Right renal cortex interstitium (tissue), 3 donors: ENCODE data around the gene TGM3. TPM values are rescaled to one million over a fixed set of nuclear protein-coding genes. Genes with fewer than 3 reads are reported as not detected.

Source experiments
- DNase-seq, 3 donors: peaks; one replicate each; pipeline ENCODE4 v3.0.0-alpha.2; 2013; ENCODE audit warnings: low read depth in 3 of 3, low spot score in 2 of 3
- polyA plus RNA-seq, 3 donors: library from polyadenylated mRNA; unstranded; fragments of 120-200 nt; gene quantifications; one replicate each; pipeline ENCODE4 v1.2.1, GENCODE V29; 2013; ENCODE audit not compliant: insufficient read length in 3 of 3

Gene TGM3
- polyA plus RNA-seq, 3 donors: 0.54 to 0.99 (median 0.86) TPM

DNA sequence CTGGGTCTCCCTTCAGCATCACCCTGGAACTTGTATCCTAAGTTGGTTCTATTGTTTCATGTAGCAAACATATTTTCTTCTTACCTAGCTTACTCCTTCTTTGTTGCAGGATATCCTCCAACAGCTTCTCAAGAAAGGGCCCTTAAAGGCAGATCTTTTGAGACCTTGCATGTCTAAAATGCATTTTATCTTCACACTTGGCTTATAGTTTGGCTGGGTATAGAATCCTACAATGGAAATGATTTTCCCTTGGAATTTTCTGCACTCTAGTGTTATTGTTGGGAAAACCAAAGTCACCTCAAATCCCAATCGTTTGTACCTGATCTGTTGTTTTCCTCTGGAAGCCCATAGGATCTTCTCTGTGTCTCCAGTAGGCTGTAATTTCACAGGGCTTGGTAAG is 72.8 kb downstream of the TGM3 start:
- no peak for DNase-seq

DNA sequence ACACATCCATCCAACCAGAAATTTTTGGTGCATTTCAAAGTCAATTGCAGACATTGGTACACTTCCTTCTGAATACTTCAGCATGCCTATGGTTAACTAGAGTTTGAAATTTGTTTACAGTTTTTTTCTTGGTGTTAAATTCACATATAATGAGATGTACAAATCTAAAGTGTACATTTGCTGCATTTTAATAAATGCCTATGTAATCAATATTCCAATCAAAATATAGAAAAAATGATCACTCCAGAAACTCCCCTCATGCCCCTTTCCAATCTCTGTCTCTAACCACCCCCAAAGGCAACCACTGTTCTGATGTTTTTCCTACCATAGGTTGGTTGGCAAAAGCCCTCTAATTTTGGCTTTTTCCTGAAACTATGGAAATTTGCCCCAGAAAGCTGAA is 77.3 kb downstream of the TGM3 start:
- no peak for DNase-seq

DNA sequence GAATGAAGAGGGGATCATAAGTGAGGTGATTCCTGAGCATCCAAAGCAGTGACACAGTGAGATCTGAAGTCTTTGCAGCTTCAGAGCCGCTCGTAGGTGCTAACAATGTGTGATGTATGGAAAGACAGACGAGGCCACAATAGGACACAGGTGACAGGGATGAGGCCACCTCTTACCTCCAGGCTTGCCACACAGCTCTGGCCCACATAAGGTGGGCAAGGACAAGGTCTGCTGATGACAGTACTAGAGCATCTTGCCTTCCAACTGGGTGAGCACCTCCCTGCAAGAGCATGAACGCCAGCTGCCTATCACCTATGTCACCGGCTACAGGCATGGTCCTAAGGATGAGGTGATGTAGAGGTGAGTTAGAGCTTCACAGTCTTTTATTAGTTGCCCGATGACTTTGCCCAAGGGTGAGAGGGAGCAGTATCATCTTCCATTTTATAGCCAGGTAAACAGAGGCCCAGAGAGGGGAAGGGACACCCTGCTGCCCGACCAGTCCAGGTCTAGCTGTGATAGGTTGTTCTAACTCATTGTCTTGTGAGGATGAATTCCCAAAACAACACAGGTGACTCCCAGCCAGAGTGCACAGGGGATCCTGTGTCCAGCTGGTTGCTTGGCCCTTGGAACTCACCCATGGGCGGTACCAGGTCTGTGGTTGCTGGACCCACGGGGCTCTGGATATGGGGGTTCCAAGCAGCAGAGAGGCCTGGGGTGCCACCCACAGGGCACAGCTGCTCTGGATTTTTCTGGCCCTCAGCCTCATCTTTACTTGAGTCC is 78.7 kb downstream of the TGM3 start:
- no peak for DNase-seq

DNA sequence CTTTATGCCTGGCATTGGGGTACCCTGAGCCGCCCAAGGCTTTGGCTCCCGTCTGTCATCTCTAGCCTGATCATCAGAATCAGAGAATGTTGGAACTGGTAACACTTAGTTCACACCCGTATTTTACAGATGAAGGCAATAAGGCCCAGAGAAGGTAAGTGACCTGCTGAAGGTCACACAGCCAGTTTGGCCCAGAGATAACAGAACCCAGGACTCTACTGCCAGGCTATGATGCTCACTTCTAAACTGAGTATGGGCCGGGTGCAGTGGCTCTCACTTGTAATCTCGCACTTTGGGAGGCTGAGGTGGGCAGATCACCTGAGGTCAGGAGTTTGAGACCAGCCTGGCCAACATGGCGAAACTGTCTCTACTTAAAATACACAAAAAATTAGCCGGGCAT is 83.1 kb downstream of the TGM3 start:
- no peak for DNase-seq

DNA sequence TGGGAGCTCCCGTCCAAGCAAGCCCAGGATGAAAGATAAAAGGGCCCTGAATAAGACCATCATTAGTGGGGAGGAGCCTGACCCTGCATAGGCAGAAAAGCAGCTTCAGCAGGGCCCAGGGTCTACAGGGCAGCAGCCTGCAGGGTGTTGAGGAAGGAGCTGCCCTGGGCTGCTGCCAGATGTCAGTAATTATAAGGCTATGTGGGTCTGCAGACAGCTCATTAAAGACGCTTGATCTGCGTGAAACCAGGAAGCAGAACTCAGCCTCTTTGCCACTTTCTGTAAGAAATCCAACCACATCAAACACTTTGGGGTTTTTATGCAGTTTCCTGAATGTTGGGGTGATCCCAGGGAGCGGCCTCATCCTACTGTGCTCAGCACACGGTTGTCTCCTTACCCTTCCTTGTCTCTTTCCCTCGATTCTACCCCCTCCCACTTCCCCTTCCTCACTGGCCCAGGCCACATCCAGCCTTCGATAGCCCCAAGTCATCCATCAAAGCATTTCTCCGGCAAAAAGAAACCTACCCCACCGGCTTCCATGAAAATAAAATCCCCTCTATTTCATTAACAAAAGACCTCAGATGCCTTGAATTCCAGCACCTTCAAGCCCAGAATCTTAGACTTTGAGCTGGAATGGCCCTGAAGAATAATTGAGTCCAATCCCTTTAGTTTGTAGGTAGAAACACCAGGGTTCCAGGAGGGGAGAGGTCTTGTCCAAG is 83.9 kb downstream of the TGM3 start:
- DNase-seq: no peak

DNA sequence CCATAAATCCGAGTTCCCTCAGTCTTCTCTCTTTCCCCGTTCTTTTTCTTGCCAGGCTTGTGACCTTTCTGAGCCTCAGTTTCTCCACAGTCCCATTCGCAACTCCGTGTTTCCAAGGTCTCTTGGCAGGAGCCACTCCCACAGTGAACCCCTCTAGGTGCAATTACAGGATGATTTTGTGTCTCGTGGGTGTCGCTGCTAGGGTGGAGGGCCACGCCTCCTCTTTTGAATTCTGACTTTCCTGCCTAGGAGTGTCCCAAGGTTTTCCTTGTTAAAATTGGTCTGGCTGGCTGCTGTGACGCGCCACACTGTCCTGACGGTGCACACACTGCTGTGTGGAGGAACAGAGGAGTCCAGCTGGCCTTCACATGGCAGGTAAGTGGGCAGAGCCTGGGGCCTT is 84.8 kb downstream of the TGM3 start, which contains the start of gene TGM6:
Gene TGM6, plus strand, starts transcription at position 301 of the 400 bp plus-strand sequence. Its CDS starts 68 bp downstream, at position 369.
- no peak for DNase-seq

DNA sequence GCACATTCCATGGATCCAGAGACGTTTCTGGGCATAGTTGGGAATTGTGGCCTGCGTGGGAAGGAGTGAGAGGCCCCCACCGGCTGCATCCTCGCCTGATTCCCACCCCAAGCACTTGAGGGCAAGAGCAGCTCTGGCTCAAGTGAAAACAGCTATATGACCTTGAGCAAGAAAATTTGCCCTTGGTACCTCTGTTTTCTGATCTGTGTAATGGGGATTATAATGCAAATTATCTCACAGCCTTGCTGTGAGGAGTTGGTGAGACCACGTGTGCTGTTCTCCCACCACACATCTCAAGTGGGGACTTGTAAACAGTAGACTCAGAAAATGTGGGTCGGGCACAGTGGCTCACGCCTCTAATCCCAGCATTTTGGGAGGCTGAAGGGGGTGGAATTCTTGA is 85.5 kb downstream of the TGM3 start:
- DNase-seq: no peak

DNA sequence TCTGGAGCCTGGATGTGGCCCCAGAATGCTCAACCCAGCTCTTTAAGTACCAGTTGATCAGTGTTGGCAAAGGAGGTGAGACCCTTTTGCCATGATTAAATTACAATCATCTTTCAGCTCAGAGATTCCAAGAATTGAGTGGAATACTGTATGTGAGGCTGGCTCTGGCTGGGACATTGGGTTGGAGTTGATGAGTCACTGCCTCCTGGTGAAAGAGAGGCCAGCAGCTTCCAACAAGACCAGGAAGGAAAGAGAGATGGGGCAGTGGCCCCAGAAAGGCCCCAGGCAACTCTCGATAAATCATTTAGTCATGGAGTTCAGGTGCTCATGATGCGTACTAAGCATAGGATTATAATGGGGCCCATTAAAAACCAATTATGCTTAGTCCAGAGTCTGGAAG is 87.0 kb downstream of the TGM3 start:
- DNase-seq: no peak

DNA sequence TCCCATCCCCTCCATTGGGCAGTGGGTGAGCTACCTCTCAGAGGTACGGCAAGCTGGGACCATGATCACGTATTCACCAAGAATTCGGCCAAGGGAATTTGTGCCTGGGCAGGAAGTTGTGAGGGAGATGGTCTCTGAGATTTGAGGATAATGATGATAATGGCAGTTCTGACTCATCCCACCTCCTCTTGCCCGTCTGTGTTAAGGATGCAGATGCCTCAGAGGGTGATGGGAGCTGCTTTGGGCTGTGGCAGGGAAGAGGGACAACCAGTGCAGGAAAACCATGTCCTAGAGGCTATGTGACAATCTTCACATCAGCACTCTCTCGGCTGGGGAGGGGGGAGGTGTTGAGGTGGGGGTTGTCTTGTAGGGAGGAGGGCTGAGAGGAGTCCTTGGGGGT is 89.2 kb downstream of the TGM3 start:
- DNase-seq: no peak

DNA sequence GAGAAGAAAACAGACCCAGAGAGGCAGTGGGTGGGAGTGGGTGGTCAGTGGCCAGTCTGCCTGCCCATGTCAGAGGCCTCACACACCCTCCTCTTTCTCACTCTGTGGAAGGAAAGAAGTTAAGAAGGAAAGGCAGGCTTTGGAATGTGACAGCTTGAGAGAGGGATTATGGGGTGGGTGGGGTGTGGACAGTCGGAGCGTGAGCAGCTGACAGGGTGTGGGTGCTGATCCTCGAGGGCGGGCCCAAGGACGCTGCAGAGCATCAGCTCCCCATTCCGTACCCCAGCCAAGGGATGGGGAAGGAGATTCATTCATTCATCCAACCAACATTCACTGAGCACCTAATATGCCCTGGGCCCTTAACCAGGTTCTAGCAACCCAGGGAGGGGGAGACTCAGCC is 89.7 kb downstream of the TGM3 start:
- no peak for DNase-seq

DNA sequence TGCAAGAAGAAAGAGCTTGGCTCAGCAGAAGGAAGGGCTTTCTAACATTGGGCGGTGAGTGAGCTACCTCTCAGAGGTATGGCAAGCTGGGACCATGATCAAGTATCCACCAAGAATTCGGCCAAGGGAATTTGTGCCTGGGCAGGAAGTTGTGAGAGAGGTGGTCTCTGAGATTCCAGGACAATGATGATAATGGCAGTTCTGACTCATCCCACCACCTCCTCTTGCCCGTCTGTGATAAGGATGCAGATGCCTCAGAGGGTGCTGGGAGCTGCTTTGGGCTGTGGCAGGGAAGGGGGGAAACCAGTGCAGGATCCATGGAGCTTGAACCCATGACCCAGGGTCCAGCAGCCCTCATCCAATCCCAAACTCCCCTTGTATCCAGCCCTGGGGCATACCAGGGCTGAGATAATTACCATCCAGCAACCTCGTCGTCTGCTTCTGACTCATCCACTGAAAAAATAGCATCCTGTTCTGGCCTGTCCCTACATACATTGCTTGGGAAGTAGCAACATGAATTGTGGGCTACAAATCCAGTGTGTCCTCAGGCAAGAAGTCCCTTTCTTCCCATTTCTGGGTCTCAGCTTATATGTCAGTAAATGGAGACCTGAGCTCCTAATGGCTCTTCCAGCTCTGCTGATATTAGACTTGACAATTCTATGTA is 90.8 kb downstream of the TGM3 start:
- DNase-seq: no peak

DNA sequence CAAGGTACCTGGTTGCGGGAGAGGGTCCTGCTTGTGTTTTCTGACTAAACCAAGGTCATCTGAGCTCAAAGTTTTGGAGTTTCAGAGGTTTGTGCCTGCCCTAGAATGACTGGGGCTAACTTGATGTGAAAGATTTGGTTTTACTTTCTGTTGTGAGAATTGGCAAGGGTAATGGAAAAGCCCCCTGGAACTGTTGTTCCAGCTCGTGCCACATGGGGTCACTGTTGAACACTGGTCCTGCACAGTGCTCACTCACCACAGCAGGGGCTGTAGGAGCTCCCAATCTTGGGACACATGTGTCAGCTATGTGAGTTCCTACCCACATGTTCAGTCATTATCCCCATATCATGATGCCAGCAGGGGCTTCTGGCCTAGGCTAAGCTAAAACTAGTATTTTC is 91.4 kb downstream of the TGM3 start:
- DNase-seq: no peak

DNA sequence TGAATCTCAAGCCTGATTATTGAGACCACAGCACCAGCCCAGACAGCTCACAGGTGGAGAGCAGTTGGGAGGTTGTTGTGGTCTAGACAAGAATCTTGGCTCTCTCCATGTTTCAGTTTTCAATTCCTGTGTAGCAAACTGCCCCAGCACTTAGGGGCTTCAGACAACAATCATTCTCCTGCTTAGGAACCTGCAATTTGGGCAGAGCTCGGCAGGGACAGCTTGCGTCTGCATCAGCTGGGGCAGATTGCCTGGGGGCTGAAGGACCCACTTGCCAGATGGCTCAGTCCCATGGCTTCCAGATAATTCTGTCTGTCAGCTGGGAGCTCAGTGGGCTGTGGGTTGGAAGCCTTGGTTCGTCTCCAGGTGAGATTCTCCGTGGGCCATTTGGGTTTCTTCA is 91.8 kb downstream of the TGM3 start:
- DNase-seq: no peak

Other genes starting within 250 kb of the TGM3 start
- gene STK35, start 194.2 kb upstream of the TGM3 start, polyA plus RNA-seq: 10 to 100 TPM; 15.3 to 17.3 (median 16.2) TPM
- gene TGM6, start 84.9 kb downstream of the TGM3 start, polyA plus RNA-seq: not detected
- 100 to 1,000 TPM; 134 to 145 (median 139) TPM for gene SNRPB, start 174.8 kb downstream of the TGM3 start, polyA plus RNA-seq
- gene ZNF343, start 212.9 kb downstream of the TGM3 start, polyA plus RNA-seq: 10 to 100 TPM; 16.3 to 17.4 (median 16.5) TPM
- gene TMC2, start 240.6 kb downstream of the TGM3 start, polyA plus RNA-seq: under 1 TPM; 0.10 to 0.18 (median 0.11) TPM